Tracheal epithelial cell (primary cell): ENCODE results near the gene ZSCAN21. TPM values are rescaled to one million over a fixed set of nuclear protein-coding genes. Genes with fewer than 3 reads are reported as not detected.

Experiments
- total RNA-seq: library from RNA; depleted of rRNA; stranded (reverse); fragments of >200 nt; gene quantifications from 2 replicates; pipeline ENCODE4 v1.2.1, GENCODE V29; 2014

The ZSCAN21 gene
- total RNA-seq = 7.7 and 10.9 TPM in 2 replicates

GRCh38 chr7:100049441-100050291, at the start of gene ZSCAN21:
Gene ZSCAN21 (plus strand): TSS chr7:100049774. CDS start chr7:100057007, 7,233 bp downstream.

GRCh38 chr7:100015232-100016214, 34.1 kb upstream of the ZSCAN21 start, which contains the start of gene ZKSCAN1:
Gene ZKSCAN1 (plus strand): TSS chr7:100015596. CDS start chr7:100023507, 7,911 bp downstream.

GRCh38 chr7:100081535-100082102, 32.0 kb downstream of the ZSCAN21 start, which contains the start of gene ZNF3:
Gene ZNF3 (minus strand): TSS chr7:100081723. CDS start chr7:100077357, 4,366 bp downstream.

GRCh38 chr7:100088621-100089457, 39.3 kb downstream of the ZSCAN21 start, which contains the start of gene COPS6:
Gene COPS6 (plus strand): TSS chr7:100088969. CDS start chr7:100088991, 22 bp downstream.

GRCh38 chr7:100101016-100101862, 51.7 kb downstream of the ZSCAN21 start, which contains the start of the genes AP4M1 and MCM7:
Gene AP4M1 (plus strand): TSS chr7:100101643. CDS start chr7:100101715, 72 bp downstream.
Gene MCM7 (minus strand): TSS chr7:100101397. CDS start chr7:100101294, 103 bp downstream.

Other genes with a start within 250 kb of the ZSCAN21 start
- not detected in 2 replicates for gene CYP3A43, start 221.8 kb upstream of the ZSCAN21 start, total RNA-seq
- gene OR2AE1, start 172.7 kb upstream of the ZSCAN21 start, total RNA-seq = not detected in 2 replicates
- gene TRIM4, start 130.2 kb upstream of the ZSCAN21 start, total RNA-seq = 21.4 and 40.1 TPM in 2 replicates
- gene GJC3, start 120.2 kb upstream of the ZSCAN21 start, total RNA-seq = 0.24 and 0.64 TPM in 2 replicates
- 0.21 and 0.48 TPM in 2 replicates for gene AZGP1, start 73.7 kb upstream of the ZSCAN21 start, total RNA-seq
- gene ZKSCAN1, start 34.2 kb upstream of the ZSCAN21 start, total RNA-seq = 39.4 and 44.3 TPM in 2 replicates
- 16.0 and 33.5 TPM in 2 replicates for gene ZNF3, start 31.9 kb downstream of the ZSCAN21 start, total RNA-seq
- 35.7 and 53.5 TPM in 2 replicates for gene COPS6, start 39.2 kb downstream of the ZSCAN21 start, total RNA-seq
- gene MCM7, start 51.6 kb downstream of the ZSCAN21 start, total RNA-seq = 21.3 and 34.5 TPM in 2 replicates
- 16.6 and 30.6 TPM in 2 replicates for gene AP4M1, start 51.9 kb downstream of the ZSCAN21 start, total RNA-seq
- gene TAF6, start 69.6 kb downstream of the ZSCAN21 start, total RNA-seq = 25.8 and 34.3 TPM in 2 replicates
- 3.0 and 4.8 TPM in 2 replicates for gene CNPY4, start 69.9 kb downstream of the ZSCAN21 start, total RNA-seq
- gene MBLAC1, start 77.2 kb downstream of the ZSCAN21 start, total RNA-seq = 1.3 and 1.7 TPM in 2 replicates
- 55.4 and 59.5 TPM in 2 replicates for gene LAMTOR4, start 99.1 kb downstream of the ZSCAN21 start, total RNA-seq
- 3.1 and 4.0 TPM in 2 replicates for gene TRAPPC14, start 108.9 kb downstream of the ZSCAN21 start, total RNA-seq
- gene GAL3ST4, start 118.8 kb downstream of the ZSCAN21 start, total RNA-seq = 0.43 and 0.72 TPM in 2 replicates
- 2.2 and 3.0 TPM in 2 replicates for gene GPC2, start 127.6 kb downstream of the ZSCAN21 start, total RNA-seq
- gene STAG3, start 128.1 kb downstream of the ZSCAN21 start, total RNA-seq = 0.72 and 1.3 TPM in 2 replicates
- not detected in 2 replicates for gene PVRIG, start 170.2 kb downstream of the ZSCAN21 start, total RNA-seq